IMR-90 (cell line): ENCODE data around the gene TSTD1. TPM values are rescaled to one million over a fixed set of nuclear protein-coding genes. Genes with fewer than 3 reads are reported as not detected.

Experiments used
- ATAC-seq: fragments of 200-7000 bp; cut with Tn5 transposase; 2 replicates; pipeline ENCODE4 v1.9.1; 2020; ENCODE audit warnings: low read depth, mild to moderate bottlenecking, moderate library complexity
- BruUV-seq: library from RNA; stranded (reverse); fragments of 400-500 nt; replicated peaks from 2 replicates; lab custom pipeline; 2021; lab: Mats Ljungman, UMichigan
- CTCF ChIA-PET: fragments of 300-600 bp; formaldehyde crosslinking; extraction: SDS; loops from one replicate; lab custom pipeline; 2021; ENCODE audit warnings: antibody characterized with exemption; lab: Yijun Ruan, JAX
- POLR2A ChIA-PET: fragments of 300-600 bp; sonication (Branson Sonifier 250); formaldehyde crosslinking; loops from one replicate; lab custom pipeline; 2022; ENCODE audit warnings: antibody characterized with exemption; ENCODE audit not compliant: unreplicated experiment; lab: Charles Lee
- DNase-seq: peaks from one replicate; pipeline ENCODE4 v3.0.0; 2013
- H2AFZ ChIP-seq: replicated peaks from 2 replicates; pipeline ENCODE3; 2013; ENCODE audit warnings: low read length, mild to moderate bottlenecking; ENCODE audit not compliant: poor library complexity
- H2AK5ac ChIP-seq: 2 replicates; pipeline ENCODE4 v1.6.1; 2013; ENCODE audit warnings: low read depth, low read length, inconsistent platforms
- H2AK9ac ChIP-seq: replicated peaks from 2 replicates; pipeline ENCODE3; 2013; ENCODE audit warnings: mild to moderate bottlenecking, low read depth, low read length, moderate library complexity; ENCODE audit not compliant: poor library complexity
- H2BK120ac ChIP-seq: 2 replicates; pipeline ENCODE4 v1.6.1; 2013; ENCODE audit warnings: low read depth, low read length, inconsistent platforms
- H2BK15ac ChIP-seq: 3 replicates; pipeline ENCODE4 v1.6.1; 2013; ENCODE audit warnings: low read depth, low read length, inconsistent platforms
- H2BK20ac ChIP-seq: 2 replicates; pipeline ENCODE4 v1.6.1; 2013; ENCODE audit warnings: low read depth, mild to moderate bottlenecking, inconsistent platforms, low read length, moderate library complexity
- H2BK5ac ChIP-seq: 2 replicates; pipeline ENCODE4 v1.6.1; 2013; ENCODE audit warnings: mild to moderate bottlenecking, low read depth, low read length, inconsistent platforms; ENCODE audit not compliant: poor library complexity, severe bottlenecking
- H3K14ac ChIP-seq: replicated peaks from 2 replicates; pipeline ENCODE4 v1.6.1; 2013; ENCODE audit warnings: low read depth, low read length, inconsistent platforms
- H3K18ac ChIP-seq: 2 replicates; pipeline ENCODE4 v1.6.1; 2013; ENCODE audit warnings: low read depth, low read length, control low read depth
- H3K23ac ChIP-seq: 2 replicates; pipeline ENCODE4 v1.6.1; 2013; ENCODE audit warnings: low read depth, low read length, inconsistent platforms
- H3K27ac ChIP-seq: 2 replicates; pipeline ENCODE4 v1.5.1; 2013; ENCODE audit warnings: mild to moderate bottlenecking, control low read depth, low read length; ENCODE audit not compliant: insufficient read depth
- H3K27me3 ChIP-seq: 2 replicates; pipeline ENCODE4 v1.6.1; 2013; ENCODE audit warnings: low read length; ENCODE audit not compliant: control insufficient read depth, insufficient read depth
- H3K36me3 ChIP-seq: 2 replicates; pipeline ENCODE4 v1.6.1; 2013; ENCODE audit warnings: low read length, mixed read lengths; ENCODE audit not compliant: control insufficient read depth, insufficient read depth
- H3K4ac ChIP-seq: 2 replicates; pipeline ENCODE4 v1.6.1; 2013; ENCODE audit warnings: low read depth, low read length, inconsistent platforms
- H3K4me1 ChIP-seq: 2 replicates; pipeline ENCODE4 v1.6.1; 2013; ENCODE audit warnings: low read length, mixed read lengths; ENCODE audit not compliant: control insufficient read depth, insufficient read depth
- H3K4me2 ChIP-seq: 2 replicates; pipeline ENCODE4 v1.6.1; 2013; ENCODE audit warnings: low read depth, mild to moderate bottlenecking, control low read depth, low read length, moderate library complexity
- H3K4me3 ChIP-seq: 2 replicates; pipeline ENCODE4 v1.5.1; 2013; ENCODE audit warnings: low read depth, mild to moderate bottlenecking, control low read depth, low read length, moderate library complexity; ENCODE audit not compliant: insufficient read depth
- H3K56ac ChIP-seq: 2 replicates; pipeline ENCODE4 v1.6.1; 2013; ENCODE audit warnings: low read length, inconsistent platforms; ENCODE audit not compliant: insufficient read depth; ENCODE audit errors: extremely low read depth
- H3K79me1 ChIP-seq, 2 experiments: 2 replicates each; pipeline ENCODE4 v1.6.1; 2013; ENCODE audit warnings: low read length in 2 of 2, inconsistent platforms in 1 of 2, low read depth in 1 of 2
- H3K9ac ChIP-seq: 2 replicates; pipeline ENCODE4 v1.6.1; 2013; ENCODE audit warnings: low read depth, low read length, control low read depth
- H3K9me1 ChIP-seq: 2 replicates; pipeline ENCODE4 v1.6.1; 2013; ENCODE audit warnings: low read length, inconsistent platforms; ENCODE audit not compliant: insufficient read depth
- H3K9me3 ChIP-seq: 2 replicates; pipeline ENCODE4 v1.6.1; 2013; ENCODE audit warnings: low read length; ENCODE audit not compliant: control insufficient read depth, insufficient read depth
- H4K20me1 ChIP-seq: 2 replicates; pipeline ENCODE4 v1.6.1; 2013; ENCODE audit warnings: low read length, inconsistent platforms; ENCODE audit not compliant: insufficient read depth
- H4K5ac ChIP-seq: 2 replicates; pipeline ENCODE4 v1.6.1; 2013; ENCODE audit warnings: mild to moderate bottlenecking, low read depth, low read length, control low read depth
- H4K8ac ChIP-seq, 2 experiments: 2 replicates each; pipeline ENCODE4 v1.6.1; 2013; ENCODE audit warnings: low read depth in 2 of 2, low read length in 2 of 2, control low read depth in 1 of 2, inconsistent platforms in 1 of 2
- H4K91ac ChIP-seq: 2 replicates; pipeline ENCODE4 v1.6.1; 2013; ENCODE audit warnings: low read depth, low read length, inconsistent platforms; ENCODE audit not compliant: insufficient read depth
- BHLHE40 ChIP-seq: fragments of 150-350 bp; IDR thresholded peaks from 2 replicates; pipeline ENCODE4 v1.6.1; 2016; ENCODE audit warnings: mild to moderate bottlenecking, low read depth, low read length
- CTCF ChIP-seq: conservative IDR thresholded peaks from 2 replicates; pipeline ENCODE4 v1.5.1; 2012; ENCODE audit warnings: mild to moderate bottlenecking, low read depth, low read length, improper control_type of control experiment
- FOS ChIP-seq: fragments of 150-350 bp; IDR thresholded peaks from 2 replicates; pipeline ENCODE4 v1.6.1; 2016; ENCODE audit warnings: low read depth, low read length
- NFE2L2 ChIP-seq: fragments of 150-350 bp; IDR thresholded peaks from 2 replicates; pipeline ENCODE4 v1.6.1; 2016; ENCODE audit warnings: low read depth, mild to moderate bottlenecking, low read length
- USF2 ChIP-seq: fragments of 150-350 bp; IDR thresholded peaks from 2 replicates; pipeline ENCODE4 v1.6.1; 2017; ENCODE audit warnings: mild to moderate bottlenecking, antibody characterized with exemption, low read length, low read depth
- WGBS, 2 experiments: methylation state at CpG; one replicate each; pipeline versions ENCODE4 v1.1.5 to v1.1.7; 2013; ENCODE audit warnings: missing lambda C conversion rate in 2 of 2; ENCODE audit not compliant: insufficient read length in 1 of 2; ENCODE audit errors: extremely low coverage in 2 of 2; 5-methylcytosine and 5-hydroxymethylcytosine counted together
- dilution Hi-C: fragments of 300-500 bp; cut with HindIII; formaldehyde crosslinking; loops from one replicate; pipeline ENCODE4 v1.14.3; 2018; ENCODE audit warnings: low sequenced_read_pairs; ENCODE audit not compliant: unreplicated experiment
- in situ Hi-C: fragments of 300-500 bp; cut with MboI; formaldehyde crosslinking; loops from 3 replicates; pipeline ENCODE4 v1.14.3; 2019; ENCODE audit warnings: low sequenced_read_pairs, inconsistent platforms, mixed read lengths
- intact Hi-C: fragments of 100-400 bp; cut with micrococcal nuclease; formaldehyde crosslinking; loops from 2 replicates; pipeline ENCODE4 v1.10.0; 2022
- polyA plus RNA-seq, 3 experiments: library from polyadenylated mRNA; depleted of rRNA; stranded (reverse); fragments of >200 nt; gene quantifications; 2 replicates each; pipeline ENCODE4 v1.2.3, GENCODE V29; 2012; ENCODE audit warnings: low replicate concordance in 1 of 3
- total RNA-seq: library from RNA; depleted of rRNA; stranded (reverse); fragments of >200 nt; gene quantifications from 2 replicates; pipeline ENCODE4 v1.2.3, GENCODE V29; 2012

The TSTD1 gene
- total and polyA plus RNA-seq, 2 of the 4 experiments (the other 2 are of a cell fraction) = 0.21 TPM; not detected in 1

- Histone ChIP-seq H3K9ac (no peak overlapping the region), H2BK5ac (no peak overlapping the region), H4K5ac (no peak overlapping the region), H2BK20ac (no peak overlapping the region), H3K9me3 (no peaks in the 10 kb centered on the region), H4K91ac (no peak overlapping the region), H3K27ac (no peak overlapping the region), H3K4me2 (no peak overlapping the region), H3K14ac (no peak overlapping the region), H4K20me1 (no peaks in the 10 kb centered on the region), H3K4me3 (no peak overlapping the region), H2AK5ac (no peak overlapping the region), H3K79me1 (no peaks in the 10 kb centered on the region), H3K23ac (no peak overlapping the region), H2AK9ac (no peak overlapping the region), H3K36me3 (peaks cover 11% of the 10 kb centered on the region), H3K27me3 (no peaks in the 10 kb centered on the region), H3K56ac (no peak overlapping the region), H3K18ac (no peak overlapping the region), H3K9me1 (no peaks in the 10 kb centered on the region), H2BK120ac (no peak overlapping the region), H2AFZ (no peak overlapping the region), H4K8ac (no peak overlapping the region), H3K4ac (no peak overlapping the region), H2BK15ac (no peak overlapping the region), H3K4me1 (no peaks in the 10 kb centered on the region)
- no peak for ATAC-seq
- intact Hi-C loops (no loop called here), in situ Hi-C loops (no loop called here), dilution Hi-C loops (no loop called here)
- CTCF ChIA-PET = no interaction called here
- TF ChIP-seq BHLHE40 (no peak), CTCF (no peak), NFE2L2 (no peak), USF2 (no peak), FOS (no peak)
- 80% methylated on average over 1 of the region's 3 CpGs; no CpG with 5 or more reads in 1 of the 2 experiments for WGBS, 2 experiments
- POLR2A ChIA-PET = no interaction called here
- no peak for DNase-seq
- no TSS peak for BruUV-seq
Observed at GRCh38 chr1:161033751-161034150, 5.0 kb downstream of the TSTD1 start.
